Effector memory CD4-positive, alpha-beta T cell (primary cell): Measurements from ENCODE around the gene RNASE3.
A peak's percentile ranks its signal among the peaks of the same experiment; 100 is the strongest.
"Not testable (repeated sequence)": the region's sequence is repeated elsewhere in the genome, so short reads cannot be mapped to it uniquely, and the experiment has no call there.

Experiments used
- DNase-seq, 3 donors: peaks; one replicate each; pipeline ENCODE4 v3.0.0-alpha.2; 2020
- H3K27ac ChIP-seq: 2 replicates; pipeline ENCODE4 v1.7.0; 2013; ENCODE audit warnings: mild to moderate bottlenecking, low read length, moderate library complexity; ENCODE audit not compliant: insufficient read depth, poor library complexity, severe bottlenecking
- H3K27me3 ChIP-seq: replicated peaks from 2 replicates; pipeline ENCODE4 v1.7.0; 2013; ENCODE audit warnings: mild to moderate bottlenecking, low read length; ENCODE audit not compliant: insufficient read depth, control insufficient read depth, poor library complexity, severe bottlenecking
- H3K36me3 ChIP-seq: 2 replicates; pipeline ENCODE4 v1.7.0; 2013; ENCODE audit warnings: mild to moderate bottlenecking, low read length, moderate library complexity; ENCODE audit not compliant: control insufficient read depth, insufficient read depth
- H3K4me1 ChIP-seq: 2 replicates; pipeline ENCODE4 v1.7.0; 2013; ENCODE audit warnings: low read length, mild to moderate bottlenecking; ENCODE audit not compliant: control insufficient read depth, insufficient read depth, poor library complexity, severe bottlenecking
- H3K4me3 ChIP-seq: 2 replicates; pipeline ENCODE4 v1.7.0; 2013; ENCODE audit warnings: low read length, low read depth, mild to moderate bottlenecking; ENCODE audit not compliant: insufficient read depth, poor library complexity, severe bottlenecking
- H3K9me3 ChIP-seq: 2 replicates; pipeline ENCODE4 v1.7.0; 2013; ENCODE audit warnings: mild to moderate bottlenecking, low read length, moderate library complexity; ENCODE audit not compliant: control insufficient read depth

RNASE3 gene

GRCh38 chr14:20866963-20867362 is 24.2 kb upstream of the RNASE3 start:
- no peak overlapping the region for H3K4me3 ChIP-seq
- no peaks in the 10 kb centered on the region for H3K27me3 ChIP-seq
- H3K27ac ChIP-seq: no peak overlapping the region
- no peaks in the 10 kb centered on the region for H3K36me3 ChIP-seq
- DNase-seq: no peak
- H3K4me1 ChIP-seq: no peaks in the 10 kb centered on the region
- no peaks in the 10 kb centered on the region for H3K9me3 ChIP-seq

GRCh38 chr14:20873370-20874177 is 17.6 kb upstream of the RNASE3 start:
- H3K9me3 ChIP-seq: no peaks in the 10 kb centered on the region
- no peaks in the 10 kb centered on the region for H3K36me3 ChIP-seq
- H3K4me3 ChIP-seq: no peak overlapping the region
- H3K27ac ChIP-seq: no peak overlapping the region
- H3K4me1 ChIP-seq: peaks cover 6% of the 10 kb centered on the region
- DNase-seq: peak; percentile 37 to 54 (median 38)
- no peaks in the 10 kb centered on the region for H3K27me3 ChIP-seq

- Histone ChIP-seq H3K36me3 (no peaks in the 10 kb centered on the region), H3K9me3 (no peaks in the 10 kb centered on the region)
- DNase-seq: no peak
Observed at GRCh38 chr14:20877016-20877415, 14.2 kb upstream of the RNASE3 start.

GRCh38 chr14:20878695-20879094 is 12.5 kb upstream of the RNASE3 start:
- Histone ChIP-seq H3K27me3 (no peaks in the 10 kb centered on the region), H3K4me1 (peaks cover 2% of the 10 kb centered on the region), H3K4me3 (no peak overlapping the region), H3K9me3 (no peaks in the 10 kb centered on the region), H3K36me3 (no peaks in the 10 kb centered on the region), H3K27ac (no peak overlapping the region)
- DNase-seq: no peak

More at GRCh38 chr14:20877016-20877415, 14.2 kb upstream of the RNASE3 start:
- Histone ChIP-seq H3K27me3 (no peaks in the 10 kb centered on the region), H3K27ac (no peak overlapping the region), H3K4me3 (no peak overlapping the region), H3K4me1 (peaks cover 6% of the 10 kb centered on the region)

GRCh38 chr14:20881229-20881628 is 10.0 kb upstream of the RNASE3 start:
- not testable (repeated sequence) for H3K27me3 ChIP-seq, H3K4me3 ChIP-seq

GRCh38 chr14:20882787-20883186 is 8.4 kb upstream of the RNASE3 start:
- H3K4me1 ChIP-seq, DNase-seq, H3K4me3 ChIP-seq, H3K9me3 ChIP-seq, H3K36me3 ChIP-seq, H3K27me3 ChIP-seq, H3K27ac ChIP-seq: not testable (repeated sequence)

More at GRCh38 chr14:20881229-20881628, 10.0 kb upstream of the RNASE3 start:
- H3K9me3 ChIP-seq, H3K27ac ChIP-seq, H3K36me3 ChIP-seq, H3K4me1 ChIP-seq, DNase-seq: not testable (repeated sequence)

- H3K4me1 ChIP-seq, DNase-seq, H3K27ac ChIP-seq, H3K36me3 ChIP-seq, H3K9me3 ChIP-seq, H3K27me3 ChIP-seq, H3K4me3 ChIP-seq: not testable (repeated sequence)
Observed at GRCh38 chr14:20888411-20888810, 2.8 kb upstream of the RNASE3 start.

- not testable (repeated sequence) for H3K9me3 ChIP-seq, DNase-seq, H3K36me3 ChIP-seq, H3K4me1 ChIP-seq, H3K27ac ChIP-seq, H3K4me3 ChIP-seq, H3K27me3 ChIP-seq
Observed at GRCh38 chr14:20895322-20895721, 4.1 kb downstream of the RNASE3 start.

- DNase-seq: no peak
- no peaks in the 10 kb centered on the region for H3K4me1 ChIP-seq
- no peaks in the 10 kb centered on the region for H3K9me3 ChIP-seq
- H3K4me3 ChIP-seq: no peak overlapping the region
- no peak overlapping the region for H3K27ac ChIP-seq
- no peaks in the 10 kb centered on the region for H3K27me3 ChIP-seq
- no peaks in the 10 kb centered on the region for H3K36me3 ChIP-seq
Observed at GRCh38 chr14:20904393-20905029, 13.3 kb downstream of the RNASE3 start.

- Histone ChIP-seq H3K9me3 (no peaks in the 10 kb centered on the region), H3K27ac (no peak overlapping the region), H3K4me3 (no peak overlapping the region), H3K36me3 (no peaks in the 10 kb centered on the region), H3K4me1 (no peaks in the 10 kb centered on the region), H3K27me3 (no peaks in the 10 kb centered on the region)
- DNase-seq: no peak
Observed at GRCh38 chr14:20905676-20906075, 14.5 kb downstream of the RNASE3 start.
